GM12874 (cell line): ENCODE results near the gene SLC30A7.

ENCODE experiments used
- TF ChIP-seq, protein P1 (sequence below): IDR thresholded peaks from 2 replicates; pipeline ENCODE4 v1.5.1; 2011; ENCODE audit warnings: low read depth, mild to moderate bottlenecking, control low read depth, low read length, moderate library complexity; ENCODE audit not compliant: insufficient read depth

The SLC30A7 gene

DNA sequence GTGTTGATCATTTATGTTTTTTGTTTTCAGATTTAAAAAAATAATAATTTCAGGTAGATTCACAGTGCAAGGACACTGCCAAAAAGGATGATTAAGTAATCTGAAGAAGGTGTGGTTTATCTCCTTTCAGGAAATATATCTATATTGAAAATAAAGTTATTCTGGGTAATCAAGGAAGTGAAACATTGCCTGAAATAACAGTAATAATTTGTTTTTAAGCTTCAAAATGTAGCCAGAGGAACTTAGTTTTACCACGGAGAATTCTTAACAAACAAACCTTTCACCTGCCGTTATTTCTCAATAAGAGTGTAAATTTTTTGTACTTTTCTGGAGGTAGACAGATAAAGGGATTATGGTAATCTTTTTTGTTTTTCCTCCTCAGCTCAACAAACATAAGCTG is 132.6 kb downstream of the SLC30A7 start:
- TF ChIP-seq, protein P1, sequence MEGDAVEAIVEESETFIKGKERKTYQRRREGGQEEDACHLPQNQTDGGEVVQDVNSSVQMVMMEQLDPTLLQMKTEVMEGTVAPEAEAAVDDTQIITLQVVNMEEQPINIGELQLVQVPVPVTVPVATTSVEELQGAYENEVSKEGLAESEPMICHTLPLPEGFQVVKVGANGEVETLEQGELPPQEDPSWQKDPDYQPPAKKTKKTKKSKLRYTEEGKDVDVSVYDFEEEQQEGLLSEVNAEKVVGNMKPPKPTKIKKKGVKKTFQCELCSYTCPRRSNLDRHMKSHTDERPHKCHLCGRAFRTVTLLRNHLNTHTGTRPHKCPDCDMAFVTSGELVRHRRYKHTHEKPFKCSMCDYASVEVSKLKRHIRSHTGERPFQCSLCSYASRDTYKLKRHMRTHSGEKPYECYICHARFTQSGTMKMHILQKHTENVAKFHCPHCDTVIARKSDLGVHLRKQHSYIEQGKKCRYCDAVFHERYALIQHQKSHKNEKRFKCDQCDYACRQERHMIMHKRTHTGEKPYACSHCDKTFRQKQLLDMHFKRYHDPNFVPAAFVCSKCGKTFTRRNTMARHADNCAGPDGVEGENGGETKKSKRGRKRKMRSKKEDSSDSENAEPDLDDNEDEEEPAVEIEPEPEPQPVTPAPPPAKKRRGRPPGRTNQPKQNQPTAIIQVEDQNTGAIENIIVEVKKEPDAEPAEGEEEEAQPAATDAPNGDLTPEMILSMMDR = no peak

DNA sequence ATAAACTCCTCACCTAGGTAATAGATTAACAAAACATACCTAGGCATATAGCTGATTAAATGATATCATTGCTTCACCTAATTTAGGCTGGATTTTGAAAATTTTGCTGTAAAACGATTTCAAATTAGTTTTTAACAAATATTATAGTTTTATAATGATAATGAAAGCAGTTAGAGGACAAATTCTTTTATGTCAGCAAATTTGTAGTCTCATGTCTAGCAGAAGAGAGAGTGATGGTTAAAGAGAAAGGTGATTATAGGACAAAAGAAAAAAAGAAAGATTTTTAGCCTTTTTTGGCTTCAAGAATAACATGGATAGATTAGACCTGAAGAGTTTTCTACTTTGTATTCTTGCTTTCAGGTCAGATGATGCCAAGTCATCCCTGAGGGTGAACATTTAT is 133.3 kb downstream of the SLC30A7 start:
- TF ChIP-seq, protein P1 = no peak

DNA sequence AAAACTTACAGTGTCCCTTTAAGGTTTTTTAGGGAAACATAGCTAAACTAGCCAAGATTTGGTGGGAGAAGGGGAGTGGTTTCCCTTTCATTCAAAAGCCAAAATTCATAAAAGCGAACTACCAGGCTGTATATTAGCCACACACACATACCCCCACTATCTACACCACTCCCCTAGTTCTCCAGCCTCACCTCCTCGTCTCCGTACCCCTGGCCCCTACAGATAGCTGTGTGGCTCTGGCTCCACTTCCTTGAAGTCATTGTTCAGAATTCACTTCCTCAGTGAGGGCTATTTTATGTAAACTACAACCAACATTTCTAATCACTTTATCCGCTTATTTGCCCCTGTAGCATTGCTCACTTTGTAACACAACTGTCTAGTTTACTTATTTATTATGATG is 135.0 kb downstream of the SLC30A7 start:
- TF ChIP-seq, protein P1 = no peak
